Activated naive CD4-positive, alpha-beta T cell treated with anti-CD3 and anti-CD28 coated beads, Interleukin-2, amount 50 U/mL, for 24 hours (primary cell): Measurements from ENCODE around the gene SEPTIN1.
"Not testable (repeated sequence)": the region's sequence is repeated elsewhere in the genome, so short reads cannot be mapped to it uniquely, and the experiment has no call there.

Experiments
- H3K27ac Mint-ChIP-seq: one replicate; pipeline ENCODE4 v1.8.0; 2021; ENCODE audit warnings: mild to moderate bottlenecking, mixed read lengths
- H3K27me3 Mint-ChIP-seq: one replicate; pipeline ENCODE4 v1.8.0; 2021; ENCODE audit warnings: mixed read lengths
- H3K36me3 Mint-ChIP-seq: one replicate; pipeline ENCODE4 v1.8.0; 2021; ENCODE audit warnings: mixed read lengths
- H3K4me1 Mint-ChIP-seq: one replicate; pipeline ENCODE4 v1.8.0; 2021; ENCODE audit warnings: mixed read lengths
- H3K4me3 Mint-ChIP-seq: one replicate; pipeline ENCODE4 v1.8.0; 2021; ENCODE audit warnings: mild to moderate bottlenecking, mixed read lengths
- H3K9me3 Mint-ChIP-seq: one replicate; pipeline ENCODE4 v1.8.0; 2021; ENCODE audit warnings: mixed read lengths

SEPTIN1 gene

DNA sequence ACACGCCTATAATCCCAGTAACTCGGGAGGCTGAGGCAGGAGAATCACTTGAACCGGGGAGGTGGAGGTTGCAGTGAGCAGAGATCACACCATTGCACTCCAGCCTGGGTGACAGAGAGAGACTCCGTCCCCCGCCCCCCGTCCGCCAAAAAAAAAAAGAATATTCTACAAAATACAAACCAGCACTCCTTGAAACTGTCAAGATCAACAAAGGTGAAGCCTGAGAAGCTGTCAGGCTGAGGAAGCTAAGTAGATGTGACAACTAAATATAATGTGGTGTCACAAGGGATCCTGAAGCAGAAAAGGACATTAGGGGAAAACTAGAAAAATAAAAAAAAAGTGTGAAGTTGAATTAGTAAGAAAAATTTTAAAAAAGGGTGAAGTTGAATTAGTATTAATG is 33.4 kb downstream of the SEPTIN1 start:
- peaks cover 22% of the 10 kb centered on the region for H3K4me1 Mint-ChIP-seq
- H3K27ac Mint-ChIP-seq, result peak overlapping the region; percentile 38

DNA sequence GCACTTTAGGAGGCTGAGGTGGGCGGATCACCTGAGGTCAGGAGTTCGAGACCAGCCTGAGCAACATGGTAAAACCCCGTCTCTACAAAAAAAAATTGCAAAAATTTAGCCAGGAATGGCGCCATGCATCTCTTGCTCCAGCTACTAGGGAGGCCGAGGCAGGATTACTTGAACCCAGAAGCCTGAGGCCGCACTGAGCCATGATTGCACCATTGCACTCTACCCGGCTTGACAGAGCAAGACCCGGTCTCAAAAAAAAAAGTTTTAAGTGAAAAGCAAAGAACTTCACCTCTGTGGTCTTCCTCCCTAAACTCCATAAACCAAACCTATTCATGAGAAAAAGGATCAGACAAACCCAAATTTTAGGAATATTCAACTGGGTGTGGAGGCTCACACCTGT is 34.2 kb downstream of the SEPTIN1 start:
- H3K4me3 Mint-ChIP-seq, result no peak overlapping the region
- peaks cover 17% of the 10 kb centered on the region for H3K4me1 Mint-ChIP-seq
- H3K9me3 Mint-ChIP-seq, result no peaks in the 10 kb centered on the region
- no peak overlapping the region for H3K27ac Mint-ChIP-seq
- no peaks in the 10 kb centered on the region for H3K27me3 Mint-ChIP-seq
- no peaks in the 10 kb centered on the region for H3K36me3 Mint-ChIP-seq

More for the DNA sequence above, 33.4 kb downstream of the SEPTIN1 start:
- no peak overlapping the region for H3K4me3 Mint-ChIP-seq
- H3K27me3 Mint-ChIP-seq, result no peaks in the 10 kb centered on the region
- no peaks in the 10 kb centered on the region for H3K9me3 Mint-ChIP-seq
- no peaks in the 10 kb centered on the region for H3K36me3 Mint-ChIP-seq

DNA sequence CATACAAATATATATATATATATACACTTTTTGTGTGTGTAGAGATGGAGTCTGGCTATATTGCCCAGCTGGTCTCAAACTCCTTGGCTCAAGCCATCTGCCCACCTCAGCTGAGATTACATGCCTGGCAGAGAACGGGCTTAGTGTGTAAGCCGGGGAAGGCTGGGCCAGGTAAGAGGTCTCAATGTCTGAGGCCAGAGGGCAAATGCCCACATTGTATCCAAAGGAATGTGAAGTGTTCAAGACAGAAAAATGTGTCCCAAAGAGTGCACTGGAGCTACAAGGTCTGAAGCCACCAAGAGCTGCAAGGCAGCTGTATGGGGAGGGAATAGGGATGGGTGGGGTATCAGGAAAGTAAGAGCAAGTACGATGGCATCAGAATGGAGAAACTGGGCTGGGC is 36.1 kb downstream of the SEPTIN1 start:
- no peak overlapping the region for H3K27ac Mint-ChIP-seq
- H3K9me3 Mint-ChIP-seq, result no peaks in the 10 kb centered on the region
- H3K27me3 Mint-ChIP-seq, result no peaks in the 10 kb centered on the region

DNA sequence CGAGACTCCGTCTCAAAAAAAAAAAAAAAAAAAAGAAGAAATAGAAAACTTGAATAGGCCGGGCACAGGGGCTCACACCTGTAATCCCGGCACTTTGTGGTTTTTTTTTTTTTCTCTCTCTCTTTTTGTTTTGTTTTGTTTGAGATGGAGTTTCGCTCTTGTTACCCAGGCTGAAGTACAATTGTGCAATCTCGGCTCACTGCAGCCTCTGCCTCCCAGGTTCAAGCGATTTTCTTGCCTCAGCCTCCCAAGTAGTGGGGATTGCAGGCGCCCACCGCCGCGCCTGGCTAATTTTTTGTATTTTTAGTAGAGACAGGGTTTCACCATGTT is 38.9 kb downstream of the SEPTIN1 start:
- not testable (repeated sequence) for H3K4me3 Mint-ChIP-seq, H3K27ac Mint-ChIP-seq, H3K36me3 Mint-ChIP-seq, H3K27me3 Mint-ChIP-seq, H3K9me3 Mint-ChIP-seq, H3K4me1 Mint-ChIP-seq

More for the DNA sequence above, 36.1 kb downstream of the SEPTIN1 start:
- H3K4me3 Mint-ChIP-seq, result no peak overlapping the region
- peaks cover 12% of the 10 kb centered on the region for H3K4me1 Mint-ChIP-seq
- H3K36me3 Mint-ChIP-seq, result no peaks in the 10 kb centered on the region

DNA sequence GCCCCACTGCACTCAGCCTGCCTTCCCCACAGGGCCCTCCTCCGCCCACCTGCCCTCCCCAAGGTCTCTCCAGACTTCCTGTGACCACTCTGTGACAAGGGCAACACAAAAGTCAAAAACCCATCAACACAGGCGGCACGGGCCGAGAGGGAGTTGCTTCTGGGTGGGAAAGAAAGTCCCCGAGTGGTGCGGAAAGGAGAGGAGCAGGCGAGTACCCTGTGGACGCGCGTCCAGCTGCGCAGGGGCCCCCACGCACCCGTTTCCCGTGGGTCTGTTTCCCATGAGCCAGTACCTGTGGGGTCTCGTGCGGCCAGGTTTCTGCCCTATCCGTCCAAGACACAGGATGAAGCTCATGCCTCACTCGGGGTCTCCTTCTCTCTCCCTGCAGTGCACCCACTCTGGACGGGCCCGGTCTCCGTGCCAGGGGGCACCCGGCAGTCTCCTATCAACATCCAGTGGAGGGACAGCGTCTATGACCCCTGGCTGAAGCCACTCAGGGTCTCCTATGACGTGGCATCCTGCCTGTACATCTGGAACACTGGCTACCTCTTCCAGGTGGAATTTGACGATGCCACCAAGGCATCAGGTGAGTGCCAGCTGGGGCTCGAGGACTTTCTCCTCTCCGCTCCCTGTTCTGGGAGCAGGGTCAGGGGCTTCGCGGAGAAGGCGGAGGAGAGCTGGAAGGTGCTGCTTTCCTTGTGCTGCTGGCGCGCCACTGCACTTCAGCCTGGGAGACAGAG is 39.4 kb downstream of the SEPTIN1 start:
- Mint-ChIP-seq H3K27me3 (no peaks in the 10 kb centered on the region), H3K27ac (no peak overlapping the region), H3K4me3 (no peak overlapping the region), H3K4me1 (peaks cover 6% of the 10 kb centered on the region), H3K9me3 (no peaks in the 10 kb centered on the region), H3K36me3 (no peaks in the 10 kb centered on the region)

DNA sequence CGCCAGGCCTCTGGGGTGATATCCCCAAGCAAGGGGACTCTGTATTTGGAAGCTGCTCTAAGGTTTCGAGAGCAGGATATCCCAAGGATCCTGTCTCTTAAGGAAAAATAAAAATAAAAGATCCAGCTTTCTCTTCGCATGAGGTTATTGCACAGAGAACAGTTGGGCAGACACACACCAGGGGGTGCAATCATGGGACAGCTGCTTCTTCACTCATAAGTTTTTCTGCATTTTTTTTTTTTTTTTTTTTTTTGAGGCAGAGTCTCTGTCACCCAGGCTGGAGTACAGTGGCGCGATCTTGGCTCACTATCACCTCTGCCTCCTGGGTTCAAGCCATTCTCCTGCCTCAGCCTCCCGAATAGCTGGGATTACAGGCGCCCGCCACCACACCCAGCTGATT is 40.4 kb downstream of the SEPTIN1 start:
- peaks cover 10% of the 10 kb centered on the region for H3K4me1 Mint-ChIP-seq
- not testable (repeated sequence) for H3K9me3 Mint-ChIP-seq, H3K27me3 Mint-ChIP-seq, H3K36me3 Mint-ChIP-seq, H3K4me3 Mint-ChIP-seq, H3K27ac Mint-ChIP-seq

DNA sequence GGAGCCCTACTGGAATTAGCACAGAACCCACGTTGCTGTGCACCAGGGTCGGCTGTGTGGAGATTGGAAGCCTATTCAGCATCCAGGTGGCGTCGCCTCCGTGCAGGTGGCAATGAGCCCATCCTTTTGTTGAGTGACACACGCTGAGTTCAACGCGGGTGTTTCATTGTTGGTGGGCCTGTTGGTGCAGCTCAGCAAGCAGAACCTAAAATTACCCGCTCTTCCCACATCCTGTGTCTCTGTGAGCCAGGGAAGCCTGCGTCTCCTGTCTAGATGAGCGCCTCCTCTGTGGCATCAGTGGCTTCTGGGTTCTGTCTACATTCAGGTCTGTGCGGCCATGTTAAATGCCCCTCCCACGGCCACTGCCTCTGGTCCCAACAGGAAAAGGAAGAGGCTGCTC is 41.7 kb downstream of the SEPTIN1 start:
- no peaks in the 10 kb centered on the region for H3K27me3 Mint-ChIP-seq
- no peaks in the 10 kb centered on the region for H3K36me3 Mint-ChIP-seq
- H3K4me3 Mint-ChIP-seq, result no peak overlapping the region
- no peak overlapping the region for H3K27ac Mint-ChIP-seq
- H3K4me1 Mint-ChIP-seq, result peaks cover 16% of the 10 kb centered on the region
- no peaks in the 10 kb centered on the region for H3K9me3 Mint-ChIP-seq

DNA sequence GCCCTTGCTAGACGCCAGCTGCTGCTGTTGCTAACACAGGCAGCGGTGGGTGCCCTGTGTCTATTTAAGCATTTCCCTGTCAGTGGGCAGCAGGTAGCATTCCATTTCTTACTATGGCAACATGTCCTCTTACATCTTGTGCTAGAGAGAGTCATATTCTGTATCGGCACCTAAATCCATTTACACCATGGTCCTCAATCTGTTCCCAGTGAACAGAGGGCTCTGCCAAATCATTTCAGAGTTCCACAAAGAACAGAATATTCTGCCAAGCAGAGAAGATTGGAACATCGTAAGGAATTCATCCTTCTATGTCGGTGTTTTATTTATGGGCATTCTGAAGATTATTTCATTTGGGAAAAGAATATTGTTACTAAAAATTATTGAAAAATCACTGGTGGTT is 43.6 kb downstream of the SEPTIN1 start:
- not testable (repeated sequence) for H3K9me3 Mint-ChIP-seq, H3K27me3 Mint-ChIP-seq, H3K36me3 Mint-ChIP-seq, H3K27ac Mint-ChIP-seq, H3K4me3 Mint-ChIP-seq
- H3K4me1 Mint-ChIP-seq, result peaks cover 19% of the 10 kb centered on the region

DNA sequence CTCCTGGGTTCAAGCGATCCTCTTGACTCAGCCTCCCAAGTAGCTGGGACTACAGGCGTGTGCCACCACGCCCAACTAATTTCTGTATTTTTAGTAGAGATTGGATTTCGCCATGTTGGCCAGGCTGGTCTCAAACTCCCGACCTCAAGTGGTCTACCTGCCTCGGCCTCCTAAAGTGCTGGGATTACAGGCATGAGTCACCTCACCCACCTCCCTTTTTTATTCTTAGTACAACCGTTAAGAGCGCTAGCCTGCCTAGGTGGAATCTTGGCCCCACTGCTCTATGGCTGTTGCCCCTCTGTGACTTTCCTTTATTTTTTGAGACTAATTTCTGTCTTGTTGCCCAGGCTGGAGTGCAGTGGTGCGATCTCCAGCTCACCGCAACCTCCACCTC is 44.4 kb downstream of the SEPTIN1 start:
- not testable (repeated sequence) for H3K27me3 Mint-ChIP-seq, H3K4me3 Mint-ChIP-seq, H3K9me3 Mint-ChIP-seq, H3K36me3 Mint-ChIP-seq, H3K27ac Mint-ChIP-seq
- H3K4me1 Mint-ChIP-seq, result peaks cover 22% of the 10 kb centered on the region

DNA sequence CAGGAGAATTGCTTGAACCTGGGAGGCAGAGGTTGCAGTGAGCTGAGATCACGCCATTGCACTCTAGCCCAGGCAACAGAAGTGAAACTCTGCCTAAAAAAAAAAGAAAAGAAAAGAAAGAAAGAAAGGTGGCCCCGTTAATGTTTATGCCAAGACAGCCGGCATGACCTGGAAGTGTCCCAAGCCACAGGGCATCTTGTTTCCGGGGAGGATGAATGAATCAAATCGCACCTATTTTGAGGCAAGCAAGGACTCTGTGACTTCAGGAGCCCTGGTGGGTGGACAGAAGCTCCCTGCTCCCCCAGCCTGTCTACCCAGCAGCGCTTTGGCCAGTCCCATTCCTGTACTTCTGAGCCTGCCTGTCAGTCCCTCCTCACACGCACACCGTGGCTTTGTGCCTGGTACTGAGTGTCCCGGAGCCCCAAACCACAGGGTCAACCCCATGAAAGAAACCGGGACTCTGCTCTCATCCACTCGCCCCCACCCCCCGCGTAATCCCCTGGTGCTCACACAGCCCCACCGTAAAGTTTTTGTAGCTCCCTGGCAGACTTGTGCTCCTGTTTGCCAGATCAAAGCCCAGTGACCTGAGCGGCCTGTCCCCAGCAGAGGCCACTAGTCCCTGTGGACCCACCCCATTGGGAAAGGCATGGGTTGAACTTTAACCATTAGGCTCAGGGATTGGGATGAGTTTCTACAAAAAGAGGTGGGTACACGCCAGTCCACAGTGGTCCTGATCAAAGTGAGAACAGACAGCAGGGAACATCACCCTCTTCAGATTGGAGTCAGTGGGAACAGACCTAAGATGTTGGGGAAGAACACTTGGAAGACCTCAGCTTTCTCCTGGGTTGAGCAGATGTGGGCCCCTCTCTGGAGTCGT is 46.5 kb downstream of the SEPTIN1 start:
- peak overlapping the region; percentile 81 for H3K4me3 Mint-ChIP-seq
- H3K4me1 Mint-ChIP-seq, result peaks cover 25% of the 10 kb centered on the region
- H3K9me3 Mint-ChIP-seq, result no peaks in the 10 kb centered on the region
- peak overlapping the region; percentile 91 for H3K27ac Mint-ChIP-seq
- H3K36me3 Mint-ChIP-seq, result no peaks in the 10 kb centered on the region
- no peaks in the 10 kb centered on the region for H3K27me3 Mint-ChIP-seq

DNA sequence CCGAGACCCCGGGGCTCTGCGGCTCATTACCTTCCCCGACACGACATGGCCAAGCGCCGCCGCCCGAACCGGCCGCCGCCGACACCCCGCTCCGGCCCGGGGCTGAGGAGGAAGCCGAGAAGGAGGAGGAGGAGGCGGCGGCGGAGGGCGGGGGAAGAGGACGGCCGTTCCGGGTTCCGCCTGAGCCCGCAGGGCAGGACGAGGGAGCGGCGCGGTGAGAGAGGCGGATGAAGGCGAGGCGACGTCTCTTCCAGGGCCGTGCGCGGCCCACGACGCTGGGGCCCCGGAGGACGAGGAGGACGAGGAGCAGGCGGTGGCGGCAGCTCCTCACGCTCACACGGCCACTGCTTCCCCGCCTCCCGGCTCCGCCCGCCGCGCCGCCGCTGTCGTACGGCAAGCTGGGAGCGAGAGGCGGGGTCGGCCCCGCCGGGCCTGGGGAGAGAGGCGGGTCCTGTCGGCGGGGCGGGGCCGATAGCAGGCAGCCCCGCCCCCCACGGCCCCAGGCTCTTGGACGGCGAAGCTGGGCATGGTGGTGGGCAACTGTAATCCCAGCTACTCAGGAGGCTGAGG is 47.2 kb downstream of the SEPTIN1 start:
- H3K36me3 Mint-ChIP-seq, H3K27me3 Mint-ChIP-seq, H3K9me3 Mint-ChIP-seq: not testable (repeated sequence)
- peaks cover 24% of the 10 kb centered on the region for H3K4me1 Mint-ChIP-seq
- H3K27ac Mint-ChIP-seq, result peak overlapping the region; percentile 91
- H3K4me3 Mint-ChIP-seq, result peak overlapping the region; percentile 81

DNA sequence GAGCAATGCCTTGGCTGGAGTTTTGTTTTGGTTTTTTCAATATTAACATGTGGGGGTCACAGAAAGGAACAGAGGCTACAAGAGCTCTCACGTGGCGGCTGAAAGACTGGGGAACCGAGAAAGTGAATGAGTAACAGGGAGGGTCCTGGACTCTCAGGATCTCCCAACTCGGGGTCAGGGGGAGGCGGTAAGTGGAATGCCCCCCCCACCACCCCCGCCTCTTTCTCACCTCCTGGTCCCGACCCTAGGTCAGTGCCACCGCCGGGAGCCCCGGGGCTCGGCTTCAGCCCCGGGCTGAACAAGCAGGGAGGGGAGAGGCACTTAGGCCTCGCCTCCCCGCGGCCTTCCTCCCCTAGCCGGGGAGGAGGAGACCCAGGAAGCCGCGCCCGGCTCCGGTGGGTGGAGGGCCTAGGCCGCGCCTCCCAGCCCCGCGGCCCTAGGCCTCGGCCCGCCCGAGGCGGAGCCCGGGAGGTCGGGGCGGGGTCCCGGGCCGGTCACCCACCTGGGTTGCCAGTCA is 47.8 kb downstream of the SEPTIN1 start:
- H3K4me1 Mint-ChIP-seq, result peaks cover 30% of the 10 kb centered on the region

More for the DNA sequence above, 47.8 kb downstream of the SEPTIN1 start:
- Mint-ChIP-seq H3K4me3 (peak overlapping the region; percentile 97), H3K27ac (peak overlapping the region; percentile 90)
- not testable (repeated sequence) for H3K36me3 Mint-ChIP-seq, H3K27me3 Mint-ChIP-seq, H3K9me3 Mint-ChIP-seq
